Measurements from ENCODE around the gene BEND6. TPM values are rescaled to one million over a fixed set of nuclear protein-coding genes. Genes with fewer than 3 reads are reported as not detected.
A peak's percentile ranks its signal among the peaks of the same experiment; 100 is the strongest.

The BEND6 gene
- polyA plus RNA-seq (2014; cell fraction: cytosol; rRNA removed): 2.6 and 5.4 TPM in 2 replicates
- polyA plus RNA-seq (2014; cell fraction: nucleus; rRNA removed): 0.93 and 1.4 TPM in 2 replicates

GRCh38 chr6:56954403-56955170, at the start of gene BEND6:
TSS of gene BEND6 (plus strand) at chr6:56955107. CDS start at chr6:56981811, 26,704 bp downstream.
- DNase-seq (ENCODE audit: low spot score): peak; percentile 61

- no peak for DNase-seq (ENCODE audit: low spot score)
Observed at GRCh38 chr6:56905378-56905777, 49.5 kb upstream of the BEND6 start.

- no peak for DNase-seq (ENCODE audit: low spot score)
Observed at GRCh38 chr6:56906752-56907151, 48.2 kb upstream of the BEND6 start.

- DNase-seq (ENCODE audit: low spot score): no peak
Observed at GRCh38 chr6:56909115-56909907, 45.6 kb upstream of the BEND6 start.

GRCh38 chr6:56911847-56912246, 43.1 kb upstream of the BEND6 start:
- DNase-seq (ENCODE audit: low spot score): no peak

GRCh38 chr6:56913285-56914074, 41.4 kb upstream of the BEND6 start:
- no peak for DNase-seq (ENCODE audit: low spot score)

GRCh38 chr6:56914798-56915658, 39.9 kb upstream of the BEND6 start:
- no peak for DNase-seq (ENCODE audit: low spot score)

GRCh38 chr6:56915832-56916231, 39.1 kb upstream of the BEND6 start:
- no peak for DNase-seq (ENCODE audit: low spot score)

GRCh38 chr6:56916849-56917551, 37.9 kb upstream of the BEND6 start:
- DNase-seq (ENCODE audit: low spot score): no peak

- no peak for DNase-seq (ENCODE audit: low spot score)
Observed at GRCh38 chr6:56922645-56923044, 32.3 kb upstream of the BEND6 start.

- no peak for DNase-seq (ENCODE audit: low spot score)
Observed at GRCh38 chr6:56923565-56923964, 31.3 kb upstream of the BEND6 start.

- DNase-seq (ENCODE audit: low spot score): no peak
Observed at GRCh38 chr6:56927538-56928453, 27.1 kb upstream of the BEND6 start.

GRCh38 chr6:56930846-56931245, 24.1 kb upstream of the BEND6 start:
- no peak for DNase-seq (ENCODE audit: low spot score)

- no peak for DNase-seq (ENCODE audit: low spot score)
Observed at GRCh38 chr6:56932910-56933477, 21.9 kb upstream of the BEND6 start.

- peak; percentile 22 for DNase-seq (ENCODE audit: low spot score)
Observed at GRCh38 chr6:56933650-56934049, 21.3 kb upstream of the BEND6 start.

- no peak for DNase-seq (ENCODE audit: low spot score)
Observed at GRCh38 chr6:56934876-56935275, 20.0 kb upstream of the BEND6 start.

- no peak for DNase-seq (ENCODE audit: low spot score)
Observed at GRCh38 chr6:56936466-56936865, 18.4 kb upstream of the BEND6 start.

- no peak for DNase-seq (ENCODE audit: low spot score)
Observed at GRCh38 chr6:56938649-56939191, 16.2 kb upstream of the BEND6 start.

- DNase-seq (ENCODE audit: low spot score): no peak
Observed at GRCh38 chr6:56940463-56940862, 14.4 kb upstream of the BEND6 start.

Data from SK-N-DZ (cell line).